Activated naive CD4-positive, alpha-beta T cell treated with anti-CD3 and anti-CD28 coated beads, Interleukin-2, amount 50 U/mL, for 16 hours (primary cell): ENCODE results near the gene RARA.

Experiments used
- DNase-seq: peaks from one replicate; pipeline ENCODE4 v3.0.0-alpha.2; 2020

The RARA gene

GRCh38 chr17:40309031-40309948, at the start of gene RARA:
Gene RARA (plus strand): TSS chr17:40309180. CDS start chr17:40331219, 22,039 bp downstream.
- DNase-seq = peak; percentile 37

- no peak for DNase-seq
Observed at GRCh38 chr17:40259505-40259904, 49.5 kb upstream of the RARA start.

GRCh38 chr17:40260528-40260927, 48.5 kb upstream of the RARA start:
- DNase-seq = no peak

GRCh38 chr17:40264458-40265185, 44.4 kb upstream of the RARA start:
- no peak for DNase-seq

- no peak for DNase-seq
Observed at GRCh38 chr17:40265337-40265736, 43.6 kb upstream of the RARA start.

- no peak for DNase-seq
Observed at GRCh38 chr17:40266882-40267281, 42.1 kb upstream of the RARA start.

GRCh38 chr17:40268141-40268712, 40.8 kb upstream of the RARA start:
- no peak for DNase-seq

- DNase-seq = no peak
Observed at GRCh38 chr17:40278414-40278813, 30.6 kb upstream of the RARA start.

- no peak for DNase-seq
Observed at GRCh38 chr17:40279402-40279801, 29.6 kb upstream of the RARA start.

GRCh38 chr17:40281663-40282062, 27.3 kb upstream of the RARA start:
- no peak for DNase-seq

- no peak for DNase-seq
Observed at GRCh38 chr17:40283662-40284061, 25.3 kb upstream of the RARA start.

GRCh38 chr17:40284085-40284713, 24.8 kb upstream of the RARA start:
- DNase-seq = no peak

- no peak for DNase-seq
Observed at GRCh38 chr17:40286473-40286872, 22.5 kb upstream of the RARA start.

- no peak for DNase-seq
Observed at GRCh38 chr17:40287159-40287493, 21.9 kb upstream of the RARA start.

- peak; percentile 97 for DNase-seq
Observed at GRCh38 chr17:40287494-40288369, 21.2 kb upstream of the RARA start, which contains the start of gene CDC6. Gene CDC6 (plus strand): TSS chr17:40287879. CDS start chr17:40289421, 1,542 bp downstream.

GRCh38 chr17:40290629-40291280, 18.2 kb upstream of the RARA start:
- DNase-seq = peak; percentile 35

GRCh38 chr17:40291281-40291664, 17.7 kb upstream of the RARA start:
- no peak for DNase-seq

- no peak for DNase-seq
Observed at GRCh38 chr17:40293363-40293762, 15.6 kb upstream of the RARA start.

GRCh38 chr17:40295488-40296436, 13.2 kb upstream of the RARA start:
- DNase-seq = no peak

GRCh38 chr17:40297511-40297910, 11.5 kb upstream of the RARA start:
- no peak for DNase-seq
